Naive thymus-derived CD8-positive, alpha-beta T cell (primary cell): ENCODE measurements around the gene NR2F1-AS1. TPM values are rescaled to one million over a fixed set of nuclear protein-coding genes. Genes with fewer than 3 reads are reported as not detected.
A peak's percentile ranks its signal among the peaks of the same experiment; 100 is the strongest.

Source experiments
- ATAC-seq, 2 donors: fragments of 150-1000 bp; cut with Tn5 transposase in 1 of 2; sonication (Bioruptor Pico), chemical (Tn5 transposase) in 1 of 2; 1 replicate in 1 of 2; 2 replicates in 1 of 2; pipeline ENCODE4 v1.10.0; 2021; ENCODE audit warnings: mild to moderate bottlenecking in 2 of 2, moderate library complexity in 2 of 2
- POLR2A ChIA-PET: fragments of 350-600 bp; sonication (Branson Sonifier 250); formaldehyde crosslinking; loops from one replicate; lab custom pipeline; 2021; ENCODE audit warnings: antibody characterized with exemption; lab: Charles Lee
- DNase-seq, 10 donors: peaks; one replicate each; pipeline versions ENCODE4 v3.0.0 to v3.0.0-alpha.2; 2020 to 2022
- H3K27ac Mint-ChIP-seq, 10 donors: one replicate each; pipeline ENCODE4 v1.8.0; 2020 to 2022; ENCODE audit warnings: mild to moderate bottlenecking in 10 of 10, mixed read lengths in 10 of 10, moderate library complexity in 4 of 10, inconsistent platforms in 1 of 10
- H3K27me3 Mint-ChIP-seq, 5 donors: one replicate each; pipeline ENCODE4 v1.8.0; 2021 to 2022; ENCODE audit warnings: mixed read lengths in 5 of 5
- H3K36me3 Mint-ChIP-seq, 3 donors: one replicate each; pipeline ENCODE4 v1.8.0; 2020 to 2022; ENCODE audit warnings: mixed read lengths in 3 of 3, mild to moderate bottlenecking in 2 of 3, inconsistent platforms in 1 of 3
- H3K4me1 Mint-ChIP-seq, 4 donors: one replicate each; pipeline ENCODE4 v1.8.0; 2021 to 2022; ENCODE audit warnings: mixed read lengths in 4 of 4
- H3K4me3 Mint-ChIP-seq, 10 donors: one replicate each; pipeline ENCODE4 v1.8.0; 2020 to 2022; ENCODE audit warnings: mild to moderate bottlenecking in 10 of 10, mixed read lengths in 10 of 10, moderate library complexity in 6 of 10, inconsistent platforms in 1 of 10
- H3K9me3 Mint-ChIP-seq, 9 donors: one replicate each; pipeline ENCODE4 v1.8.0; 2020 to 2022; ENCODE audit warnings: mixed read lengths in 9 of 9, mild to moderate bottlenecking in 3 of 9, inconsistent platforms in 1 of 9, moderate library complexity in 1 of 9
- polyA plus RNA-seq, 3 donors: library from polyadenylated mRNA; unstranded; fragments of 300-500 nt; fragmentation: Illumina TruSeq; gene quantifications; one replicate each; pipeline ENCODE4 v1.2.3, GENCODE V29; 2021
- total RNA-seq, 8 experiments: library from RNA in 2 of 8; stranded (reverse) in 2 of 8; gene quantifications; one replicate each; pipeline ENCODE4 v1.2.3 and lab custom pipeline; 2021 to 2026

NR2F1-AS1 gene
- not detected for total RNA-seq
- polyA plus RNA-seq = not detected
- 0 to 0.43 (median 0) reads per million in 6 experiments for total RNA-seq (lab: John Stamatoyannopoulos, UW)

- POLR2A ChIA-PET = no interaction called here
- H3K36me3 Mint-ChIP-seq = peaks cover 0 to 9% (median 0%) of the 10 kb centered on the region in 3 donors
- H3K9me3 Mint-ChIP-seq = peaks cover 0 to 4% (median 0%) of the 10 kb centered on the region in 9 donors
- H3K27me3 Mint-ChIP-seq = peaks cover 38 to 56% (median 41%) of the 10 kb centered on the region in 5 donors
- peak within 1 kb of the TSS in 2 of 10 donors; percentile 35 to 56 for H3K27ac Mint-ChIP-seq
- peak within 1 kb of the TSS in 6 of 10 donors; percentile 70 to 95 (median 82) for H3K4me3 Mint-ChIP-seq
- ATAC-seq = peak; percentile 39 to 51
- peaks cover 12 to 35% (median 32%) of the 10 kb centered on the region in 4 donors for H3K4me1 Mint-ChIP-seq
- DNase-seq = no peak
Measured at GRCh38 chr5:93580927-93581445, at the start of gene NR2F1-AS1. TSS of gene NR2F1-AS1 (minus strand) at chr5:93581219.

DNA sequence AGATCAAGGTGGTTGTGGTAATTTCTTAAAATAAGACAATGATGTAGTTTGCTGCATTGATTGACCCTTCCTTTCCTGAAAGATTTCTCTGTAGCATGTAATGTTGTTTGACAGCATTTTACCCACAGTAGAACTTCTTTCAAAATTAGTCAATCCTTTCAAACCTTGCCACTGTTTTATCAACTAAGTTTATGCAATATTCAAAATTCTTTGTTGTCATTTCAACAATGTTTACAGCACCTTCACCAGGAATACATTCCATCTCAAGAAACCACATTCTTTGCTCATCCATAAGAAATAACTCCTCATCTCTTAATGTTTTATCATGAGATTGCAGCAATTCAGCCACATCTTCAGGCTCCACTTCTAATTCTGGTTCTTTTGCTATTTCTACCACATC lies 45.8 kb upstream of the NR2F1-AS1 start:
- no peak for DNase-seq
- H3K36me3 Mint-ChIP-seq = peaks cover 0 to 20% (median 7%) of the 10 kb centered on the region in 3 donors

DNA sequence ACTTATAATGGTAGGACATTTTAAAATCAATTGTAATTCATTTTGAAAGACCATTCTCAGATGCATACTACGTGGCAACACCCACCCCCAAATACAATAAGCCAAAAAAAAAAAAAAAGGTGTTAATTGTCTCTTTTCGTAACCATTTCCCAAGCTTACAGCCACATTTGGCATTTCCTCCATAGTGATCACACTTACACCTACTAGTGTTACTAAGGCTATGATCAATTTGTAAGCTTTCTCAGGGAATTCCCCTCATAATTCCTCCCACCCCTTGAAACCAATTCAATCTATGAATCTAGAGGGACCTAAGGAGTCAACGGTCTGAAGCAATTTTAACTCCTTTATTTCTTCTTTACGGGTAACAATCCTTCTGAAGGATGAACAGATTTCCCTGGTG lies 42.1 kb upstream of the NR2F1-AS1 start:
- Mint-ChIP-seq H3K9me3 (no peaks in the 10 kb centered on the region), H3K27me3 (peaks cover 0 to 11% (median 0%) of the 10 kb centered on the region in 5 donors), H3K27ac (peak overlapping the region in 4 of 10 donors; percentile 13 to 85 (median 34)), H3K4me1 (peaks cover 17 to 26% (median 22%) of the 10 kb centered on the region in 4 donors), H3K36me3 (peaks cover 0 to 6% (median 0%) of the 10 kb centered on the region in 3 donors), H3K4me3 (no peak overlapping the region)
- DNase-seq (no peak), ATAC-seq (no peak)
- POLR2A ChIA-PET = no interaction called here

More for the DNA sequence above, 45.8 kb upstream of the NR2F1-AS1 start:
- ATAC-seq = no peak
- Mint-ChIP-seq H3K27ac (no peak overlapping the region), H3K9me3 (no peaks in the 10 kb centered on the region), H3K27me3 (peaks cover 0 to under 1% (median 0%) of the 10 kb centered on the region in 5 donors), H3K4me1 (peaks cover 7 to 10% (median 9%) of the 10 kb centered on the region in 4 donors), H3K4me3 (no peak overlapping the region)
- POLR2A ChIA-PET = no interaction called here

- peak overlapping the region; percentile 12 to 96 (median 54) for H3K4me3 Mint-ChIP-seq
- ATAC-seq (peak; percentile 74 to 76), DNase-seq (peak in 8 of 10 donors; percentile 18 to 75 (median 60))
- no peaks in the 10 kb centered on the region for H3K9me3 Mint-ChIP-seq
- H3K4me1 Mint-ChIP-seq = peaks cover 17 to 26% (median 22%) of the 10 kb centered on the region in 4 donors
- peaks cover 0 to 5% (median 0%) of the 10 kb centered on the region in 3 donors for H3K36me3 Mint-ChIP-seq
- H3K27ac Mint-ChIP-seq = peak overlapping the region in 9 of 10 donors; percentile 2 to 94 (median 84)
- H3K27me3 Mint-ChIP-seq = peaks cover 0 to 11% (median 0%) of the 10 kb centered on the region in 5 donors
- POLR2A ChIA-PET = no interaction called here
Measured at GRCh38 chr5:93622240-93622885, 41.3 kb upstream of the NR2F1-AS1 start.

- peaks cover 17 to 26% (median 22%) of the 10 kb centered on the region in 4 donors for H3K4me1 Mint-ChIP-seq
- H3K27ac Mint-ChIP-seq = peak overlapping the region in 9 of 10 donors; percentile 2 to 94 (median 35)
- peaks cover 0 to 17% (median 0%) of the 10 kb centered on the region in 5 donors for H3K27me3 Mint-ChIP-seq
- POLR2A ChIA-PET = no interaction called here
- ATAC-seq = peak; percentile 1 to 26
- peaks cover 0 to 9% (median 0%) of the 10 kb centered on the region in 3 donors for H3K36me3 Mint-ChIP-seq
- H3K4me3 Mint-ChIP-seq = peak overlapping the region; percentile 54 to 96 (median 64)
- H3K9me3 Mint-ChIP-seq = no peaks in the 10 kb centered on the region
- DNase-seq = peak in 5 of 10 donors; percentile 24 to 62 (median 29)
Measured at GRCh38 chr5:93621327-93621798, 40.3 kb upstream of the NR2F1-AS1 start.

DNA sequence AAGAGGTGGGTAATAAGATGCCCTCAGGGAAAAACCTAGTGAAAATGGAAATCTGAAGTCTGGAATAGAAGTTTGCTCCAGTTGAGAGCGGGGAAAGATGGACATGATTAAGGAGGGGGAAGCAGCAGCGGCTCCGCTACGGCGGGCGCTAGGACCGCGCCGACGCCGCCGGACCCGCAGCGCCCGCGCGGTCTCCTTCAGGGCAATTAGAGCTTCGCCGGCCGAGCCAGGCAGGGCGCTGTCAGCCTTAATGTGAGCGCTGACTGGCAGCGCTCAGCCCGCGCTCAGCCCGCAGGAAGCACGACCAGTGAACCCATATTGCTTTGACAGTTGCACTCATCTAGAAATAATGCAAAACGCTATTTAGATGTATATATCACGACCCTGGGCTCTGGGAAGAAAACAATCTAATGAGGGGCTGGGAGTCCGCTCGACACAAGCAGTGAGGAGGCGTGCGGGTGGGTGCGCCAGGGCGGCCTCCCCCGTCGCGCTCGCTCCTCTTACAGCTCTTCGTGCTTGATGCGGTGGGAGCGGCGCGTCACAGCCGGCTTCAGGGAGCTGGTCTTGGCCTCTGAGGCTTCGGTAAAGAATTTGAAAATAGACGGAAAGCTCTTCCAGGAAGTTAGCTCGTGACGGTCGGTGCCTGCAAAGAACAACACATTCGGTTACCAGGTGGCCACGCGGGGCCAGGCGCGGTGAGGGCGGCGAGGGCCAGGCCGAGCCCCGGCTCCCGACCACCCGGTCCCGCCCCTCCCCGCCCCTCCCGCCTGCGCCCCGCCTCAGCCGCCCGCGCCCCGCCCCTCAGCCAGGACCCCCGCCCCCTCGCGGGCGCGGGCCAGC lies 39.7 kb upstream of the NR2F1-AS1 start:
- Mint-ChIP-seq H3K27me3 (peaks cover 0 to 20% (median 0%) of the 10 kb centered on the region in 5 donors), H3K27ac (peak overlapping the region; percentile 5 to 95 (median 89)), H3K4me3 (peak overlapping the region; percentile 91 to 98 (median 95)), H3K36me3 (peaks cover 0 to 9% (median 0%) of the 10 kb centered on the region in 3 donors), H3K4me1 (peaks cover 17 to 26% (median 22%) of the 10 kb centered on the region in 4 donors), H3K9me3 (no peaks in the 10 kb centered on the region)
- POLR2A ChIA-PET = no interaction called here
- ATAC-seq = peak; percentile 69 to 72
- DNase-seq = peak; percentile 22 to 73 (median 63)

DNA sequence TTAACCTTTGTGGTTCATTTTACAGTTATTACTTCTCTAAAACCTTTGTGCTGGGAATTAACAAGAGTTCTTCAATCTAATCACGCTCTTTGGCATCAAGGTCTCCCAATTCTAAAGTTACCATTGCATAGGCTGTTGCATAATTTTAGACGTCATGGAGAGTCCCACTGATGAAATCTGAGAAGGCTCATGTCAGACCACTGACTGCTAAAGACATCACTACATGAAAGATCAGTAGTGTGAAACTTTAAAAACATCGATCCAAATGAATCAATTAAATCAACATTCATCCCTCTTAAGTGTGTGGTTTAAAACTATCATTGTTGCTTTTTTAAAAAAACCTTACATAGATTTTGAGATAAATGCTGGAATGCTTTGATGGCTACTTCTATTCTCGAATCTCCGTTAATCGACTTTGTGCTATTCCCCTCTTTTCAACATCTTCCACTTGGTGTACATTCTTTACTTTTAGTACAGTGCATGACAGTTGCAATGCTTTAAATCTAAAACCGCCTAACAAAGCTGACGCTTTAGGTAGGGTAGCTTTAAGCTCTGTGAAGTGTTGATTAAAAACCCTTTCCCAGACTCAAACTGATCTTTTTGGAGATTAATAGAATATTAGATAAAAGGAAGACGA lies 35.6 kb upstream of the NR2F1-AS1 start:
- Mint-ChIP-seq H3K27me3 (peaks cover 0 to 48% (median 19%) of the 10 kb centered on the region in 5 donors), H3K36me3 (peaks cover 0 to 9% (median 5%) of the 10 kb centered on the region in 3 donors)
- POLR2A ChIA-PET = no interaction called here

GRCh38 chr5:93612855-93613243 lies 31.8 kb upstream of the NR2F1-AS1 start:
- Mint-ChIP-seq H3K4me1 (peaks cover 7 to 14% (median 9%) of the 10 kb centered on the region in 4 donors), H3K27ac (no peak overlapping the region), H3K36me3 (peaks cover 4 to 26% (median 8%) of the 10 kb centered on the region in 3 donors), H3K27me3 (peaks cover 0 to 75% (median 51%) of the 10 kb centered on the region in 5 donors), H3K4me3 (no peak overlapping the region), H3K9me3 (peaks cover 0 to 25% (median 12%) of the 10 kb centered on the region in 9 donors)
- ATAC-seq (no peak), DNase-seq (no peak)
- POLR2A ChIA-PET = no interaction called here

More for the DNA sequence above, 35.6 kb upstream of the NR2F1-AS1 start:
- peaks cover 0 to 12% (median 5%) of the 10 kb centered on the region in 9 donors for H3K9me3 Mint-ChIP-seq
- no peak overlapping the region for H3K4me3 Mint-ChIP-seq
- H3K4me1 Mint-ChIP-seq = peaks cover 12 to 22% (median 15%) of the 10 kb centered on the region in 4 donors
- no peak for DNase-seq
- no peak overlapping the region for H3K27ac Mint-ChIP-seq
- ATAC-seq = no peak

DNA sequence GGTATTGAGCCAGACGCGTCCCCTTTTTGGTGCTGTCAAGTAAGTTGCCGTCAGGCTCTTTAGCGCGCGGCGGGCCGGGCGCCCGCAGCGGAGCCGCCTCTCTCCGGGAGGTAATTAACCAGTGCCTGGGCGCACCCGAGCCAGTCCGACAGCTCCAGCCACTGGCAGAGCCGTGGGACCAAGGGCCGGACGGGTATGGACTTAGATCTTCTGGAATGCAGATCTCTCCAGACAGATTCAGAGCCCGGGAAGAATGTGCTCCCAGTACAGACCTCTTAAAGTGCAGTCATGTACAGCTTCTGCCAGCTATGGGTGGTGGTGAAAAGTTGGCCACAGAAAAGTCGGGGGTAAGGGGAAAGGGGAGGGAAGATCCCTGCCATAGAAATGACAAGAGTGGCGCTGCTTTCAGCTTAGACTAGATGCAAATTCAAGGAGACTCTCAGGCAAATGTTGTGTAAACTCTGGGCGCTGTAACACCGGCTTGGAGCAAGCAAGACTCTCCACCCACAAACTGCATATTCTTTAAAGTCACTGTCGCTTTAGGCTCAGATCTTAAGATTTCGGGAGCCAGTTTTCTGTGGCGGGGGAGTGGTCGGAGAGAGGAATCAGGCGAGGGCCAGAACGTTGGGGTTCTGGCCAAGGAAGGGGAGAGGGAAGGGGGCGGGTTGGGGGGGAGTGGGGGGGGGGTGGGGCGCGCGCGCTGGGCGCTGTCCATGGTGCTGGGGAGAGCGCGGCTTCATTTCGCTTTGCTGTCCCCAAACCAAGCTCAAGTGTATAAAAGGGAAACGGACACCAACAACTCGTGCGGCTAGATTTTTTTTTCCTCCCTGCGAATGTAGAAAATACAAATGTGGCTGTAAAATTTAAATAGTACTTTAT lies 31.2 kb upstream of the NR2F1-AS1 start:
- H3K9me3 Mint-ChIP-seq = peaks cover 0 to 27% (median 12%) of the 10 kb centered on the region in 9 donors
- DNase-seq (no peak), ATAC-seq (no peak)
- peaks cover 10 to 20% (median 15%) of the 10 kb centered on the region in 4 donors for H3K4me1 Mint-ChIP-seq
- peak overlapping the region in 1 of 10 donors; percentile 60 for H3K27ac Mint-ChIP-seq
- peaks cover 4 to 26% (median 8%) of the 10 kb centered on the region in 3 donors for H3K36me3 Mint-ChIP-seq
- peaks cover 0 to 82% (median 53%) of the 10 kb centered on the region in 5 donors for H3K27me3 Mint-ChIP-seq
- peak overlapping the region in 1 of 10 donors; percentile 14 for H3K4me3 Mint-ChIP-seq
- POLR2A ChIA-PET = no interaction called here

GRCh38 chr5:93611273-93611975 lies 30.4 kb upstream of the NR2F1-AS1 start:
- POLR2A ChIA-PET = no interaction called here
- ATAC-seq (no peak), DNase-seq (no peak)
- Mint-ChIP-seq H3K4me3 (no peak overlapping the region), H3K4me1 (peaks cover 10 to 21% (median 15%) of the 10 kb centered on the region in 4 donors), H3K36me3 (peaks cover 4 to 26% (median 4%) of the 10 kb centered on the region in 3 donors), H3K27me3 (peaks cover 0 to 82% (median 57%) of the 10 kb centered on the region in 5 donors), H3K27ac (no peak overlapping the region), H3K9me3 (peaks cover 0 to 27% (median 13%) of the 10 kb centered on the region in 9 donors)
